Stimulated activated CD4-positive, alpha-beta T cell treated with anti-CD3 and anti-CD28 coated beads, TNF-alpha, amount 100 ng/mL, for 48 hours (primary cell): ENCODE measurements around the gene MCTP1.

Experiments
- DNase-seq, 3 donors: peaks; one replicate each; pipeline ENCODE4 v3.0.0-alpha.2; 2020; ENCODE audit warnings: low read depth in 3 of 3

Gene MCTP1

DNA sequence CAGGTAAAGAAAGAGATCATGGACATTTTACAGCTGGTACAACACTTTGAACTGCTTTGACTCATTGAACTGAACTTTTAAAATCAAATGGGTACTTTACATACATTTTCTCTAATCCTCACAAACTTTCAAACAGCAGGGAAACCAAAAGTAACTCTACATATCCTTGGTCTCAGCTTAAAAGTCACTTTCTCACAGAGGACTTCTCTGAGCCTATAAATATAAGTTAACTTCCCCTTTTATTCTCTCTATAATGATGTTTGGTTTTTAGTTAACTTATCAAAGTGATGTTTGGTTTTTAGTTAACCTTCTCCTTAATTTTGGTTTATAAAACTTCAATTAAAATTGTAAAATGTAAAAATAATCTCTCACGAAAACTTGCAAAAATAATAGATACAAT, 209.8 kb downstream of the MCTP1 start:
- DNase-seq: no peak

DNA sequence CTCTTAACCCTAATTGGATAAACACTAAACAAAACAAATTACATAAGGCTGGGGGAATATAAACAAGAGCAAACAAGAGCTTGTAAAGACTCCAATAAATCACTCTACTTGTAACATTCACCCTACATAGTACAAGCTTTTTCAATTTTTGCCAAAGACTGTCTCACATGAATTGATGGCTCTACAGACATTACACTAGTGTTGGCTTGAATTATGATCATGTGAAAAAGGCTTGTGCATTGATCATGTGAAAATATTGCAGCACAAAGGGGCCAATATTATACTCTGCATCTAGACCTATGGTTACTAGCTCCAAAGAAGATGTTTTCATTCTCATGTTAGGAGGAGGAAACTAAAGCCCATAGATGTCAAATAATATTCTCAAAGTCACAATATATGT, 212.6 kb downstream of the MCTP1 start:
- DNase-seq: no peak

DNA sequence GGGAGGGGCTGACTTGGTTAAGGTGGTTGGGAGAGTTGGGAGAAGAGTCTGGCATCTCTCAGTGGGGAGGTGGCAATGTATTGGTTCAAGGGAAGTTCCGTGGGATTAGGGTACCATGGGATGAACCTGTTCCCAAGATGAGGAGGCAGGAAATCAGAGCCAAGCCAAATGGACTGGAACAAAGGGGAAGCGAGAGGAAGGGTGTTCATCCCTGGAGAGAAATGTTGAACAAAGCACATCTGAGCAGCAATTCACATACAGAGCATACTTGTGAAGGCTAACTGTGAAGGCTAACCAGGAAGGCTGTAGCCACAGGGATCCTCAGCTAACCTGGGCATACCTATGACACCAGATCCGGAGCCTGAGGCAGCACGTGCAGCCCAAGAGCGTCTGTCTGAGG, 214.0 kb downstream of the MCTP1 start:
- DNase-seq: no peak

DNA sequence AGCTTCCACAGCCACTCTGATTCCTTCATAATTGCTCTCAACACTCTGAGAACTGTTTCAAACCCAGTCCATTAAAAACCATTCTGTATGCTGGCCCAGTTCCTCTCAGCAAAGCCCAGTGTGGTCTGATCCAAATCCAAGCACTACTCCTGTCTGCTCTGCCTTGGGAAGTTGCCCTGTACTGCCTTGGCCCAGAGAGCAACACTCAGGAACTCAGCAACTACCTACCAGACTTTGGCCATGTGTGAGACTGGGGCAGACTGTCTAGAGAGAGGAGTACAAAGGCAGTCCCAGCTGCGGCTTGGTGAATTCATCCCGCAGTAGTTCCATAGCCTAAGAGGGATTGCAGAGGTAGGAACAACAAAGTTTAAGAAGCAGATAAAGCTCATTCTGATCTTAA, 214.4 kb downstream of the MCTP1 start:
- no peak for DNase-seq

DNA sequence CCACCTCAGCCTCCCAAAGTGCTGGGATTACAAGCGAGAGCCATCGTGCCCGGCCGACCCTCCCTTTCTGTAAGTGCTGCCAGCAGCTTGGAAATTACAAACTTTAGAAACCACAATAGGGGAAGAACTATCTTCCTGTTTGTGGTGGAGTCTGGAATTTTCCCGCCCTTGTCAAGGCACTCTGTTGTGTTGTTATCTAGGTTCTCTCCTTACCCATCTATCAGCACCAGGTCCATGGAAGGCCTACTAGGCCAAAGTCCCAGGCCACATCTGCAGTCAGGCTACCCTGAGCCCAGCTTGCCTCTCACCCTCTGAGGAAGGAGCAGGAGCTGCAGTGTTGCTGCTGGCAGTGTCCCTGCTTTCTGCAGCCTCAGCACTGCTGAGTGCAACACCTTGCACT, 214.9 kb downstream of the MCTP1 start:
- no peak for DNase-seq

DNA sequence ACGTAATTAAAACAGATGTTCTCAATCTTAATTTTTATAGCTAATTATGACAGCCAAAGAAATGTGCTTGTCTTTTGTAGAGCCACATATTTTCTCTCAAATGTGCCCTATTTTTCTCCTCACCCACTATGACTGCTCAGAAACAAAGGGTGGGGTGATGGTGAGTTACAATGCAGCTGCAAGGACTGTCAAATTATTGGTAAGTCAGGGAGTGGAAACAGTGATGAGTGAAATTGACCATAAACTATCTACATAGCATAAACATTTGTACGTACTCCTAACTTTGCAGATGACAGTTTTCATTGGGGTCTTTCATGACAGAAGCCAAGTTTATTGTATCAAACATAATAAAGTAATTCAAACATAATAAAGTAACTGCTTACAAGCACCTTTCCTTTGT, 215.9 kb downstream of the MCTP1 start:
- DNase-seq: no peak

DNA sequence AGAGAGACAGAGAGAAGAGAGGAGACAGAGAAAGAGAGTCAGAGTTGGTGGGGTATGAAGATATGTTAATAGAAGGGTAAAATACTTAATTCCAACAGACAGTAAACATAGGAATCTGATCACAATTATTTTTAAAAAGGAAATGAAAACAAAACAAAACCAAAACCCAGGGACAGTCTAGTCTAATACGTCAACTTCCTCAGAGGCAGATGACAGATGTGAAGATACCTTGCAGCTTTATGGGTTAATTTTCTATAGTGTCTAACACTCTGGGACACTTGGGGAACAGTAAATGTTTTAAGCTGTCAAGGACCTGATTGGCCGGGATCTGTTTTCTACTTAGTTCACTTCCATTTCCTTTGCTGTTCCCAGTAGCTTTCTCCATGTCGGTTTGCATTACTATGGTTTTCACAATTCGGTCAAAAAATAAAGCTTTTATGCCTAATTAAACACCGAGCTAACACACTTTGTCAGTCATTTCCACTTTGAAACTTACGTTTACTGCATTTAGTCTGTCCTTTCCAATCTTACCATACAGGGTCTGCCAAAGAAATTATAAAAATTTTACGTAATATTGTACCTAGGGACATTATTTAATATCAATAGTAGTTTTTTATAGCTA, 216.5 kb downstream of the MCTP1 start:
- no peak for DNase-seq

DNA sequence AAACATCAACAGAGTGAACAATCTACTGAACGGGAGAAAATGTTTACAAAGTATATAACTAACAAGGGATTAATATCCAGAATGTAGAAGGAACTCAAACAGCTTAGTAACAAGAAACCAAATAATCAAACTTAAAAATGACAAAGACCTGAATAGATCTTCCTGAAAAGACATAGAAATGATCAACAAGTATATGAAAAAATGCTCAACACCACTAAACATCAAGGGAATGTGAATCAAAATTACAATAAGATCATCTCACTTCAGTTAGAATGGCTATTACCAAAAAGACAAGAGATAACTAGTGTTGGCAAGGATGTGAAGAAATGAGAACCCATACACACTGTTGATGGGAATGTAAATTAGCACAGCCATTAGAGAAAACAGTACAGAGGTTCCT, 218.8 kb downstream of the MCTP1 start:
- no peak for DNase-seq

DNA sequence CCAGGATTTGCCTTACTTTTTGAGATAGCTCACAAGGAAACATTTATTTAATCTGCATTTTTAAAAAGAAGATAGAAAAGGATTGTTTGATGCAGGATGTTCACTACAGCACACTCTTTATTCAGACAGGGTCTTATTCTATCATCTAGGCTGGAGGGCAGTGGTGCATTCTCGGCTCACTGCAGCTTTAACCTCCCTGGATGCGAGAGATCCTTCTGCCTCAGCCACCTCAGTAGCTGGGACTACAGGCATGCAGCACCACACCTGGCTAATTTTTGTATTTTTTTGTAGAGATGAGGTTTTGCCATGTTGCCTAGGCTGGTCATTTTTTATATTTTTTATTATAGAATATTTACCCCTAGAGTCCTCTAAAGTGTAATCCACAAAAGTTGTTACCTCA, 221.4 kb downstream of the MCTP1 start:
- no peak for DNase-seq

DNA sequence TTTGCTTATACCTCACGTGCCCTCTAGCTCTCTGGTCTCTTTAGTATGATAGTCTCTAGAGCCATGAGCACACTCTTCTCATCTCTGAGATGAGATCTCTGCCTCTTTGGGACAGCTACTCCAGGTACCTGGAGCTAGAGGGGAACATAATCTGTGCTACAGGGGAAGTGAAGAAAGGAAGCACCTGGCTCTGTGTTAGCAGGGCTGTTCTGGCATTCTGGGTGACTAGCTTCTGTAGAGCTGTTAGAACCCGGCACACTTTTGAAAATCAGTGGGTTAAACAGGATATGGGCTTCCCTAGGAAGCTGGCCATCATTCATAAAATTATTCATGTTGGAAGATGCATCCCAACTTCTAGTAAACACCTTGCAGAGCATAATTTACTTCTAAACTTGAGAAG, 224.8 kb downstream of the MCTP1 start:
- no peak for DNase-seq

DNA sequence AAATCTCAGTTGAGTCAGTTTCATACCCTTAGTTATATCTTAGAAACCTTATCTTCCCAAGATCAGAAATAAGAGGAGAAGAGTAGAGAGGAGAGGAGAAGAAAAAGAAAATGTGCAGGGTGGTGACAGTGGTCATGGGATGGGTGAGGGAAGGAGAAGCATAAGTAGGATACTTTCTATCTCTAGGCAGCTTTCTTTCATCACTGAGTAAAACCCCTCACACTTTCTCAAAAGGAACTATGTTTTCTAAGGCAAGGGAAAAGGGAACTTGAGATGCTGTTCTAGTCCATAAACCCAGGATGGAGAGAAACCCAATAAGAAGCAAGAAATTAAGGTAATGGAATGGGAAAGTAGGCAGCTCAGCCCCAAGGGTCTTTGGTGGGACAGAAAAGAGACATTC, 225.3 kb downstream of the MCTP1 start:
- DNase-seq: no peak

DNA sequence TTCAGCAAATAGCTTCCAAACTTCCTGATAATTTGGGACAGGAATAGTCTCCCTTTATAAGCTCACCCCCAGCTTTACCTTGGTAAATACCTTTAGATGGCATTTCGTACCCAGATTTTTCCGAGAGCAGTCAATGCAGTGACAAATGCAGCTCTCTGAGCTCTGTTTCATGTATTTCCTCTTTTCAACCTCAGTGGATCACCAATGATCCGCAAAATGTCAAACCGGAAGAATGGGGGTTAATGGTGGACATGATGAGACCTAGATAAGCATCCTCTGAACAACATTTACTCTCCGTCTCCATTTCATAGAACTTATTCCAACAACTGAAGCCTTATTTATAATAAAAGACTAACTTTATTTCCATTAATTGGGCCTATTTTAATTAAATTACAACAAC, 227.3 kb downstream of the MCTP1 start:
- no peak for DNase-seq

DNA sequence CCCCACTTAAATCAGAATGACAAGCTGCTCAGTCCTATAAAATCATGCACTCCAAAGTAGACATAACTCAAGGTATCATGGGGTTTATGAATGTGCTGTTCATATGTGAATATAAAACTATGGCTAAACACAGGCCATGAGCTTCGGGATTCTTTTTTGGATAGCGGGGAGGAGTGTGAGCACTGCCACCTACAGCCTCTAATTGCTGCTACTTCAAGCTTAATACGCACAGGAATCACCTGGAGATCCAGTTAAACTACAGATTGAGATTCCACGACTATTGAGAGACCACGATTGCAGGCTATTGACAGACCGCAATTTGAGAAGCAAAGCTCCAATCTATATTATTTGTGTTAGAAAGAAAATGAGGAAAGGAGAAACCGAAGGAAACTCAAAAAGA, 231.6 kb downstream of the MCTP1 start:
- no peak for DNase-seq

DNA sequence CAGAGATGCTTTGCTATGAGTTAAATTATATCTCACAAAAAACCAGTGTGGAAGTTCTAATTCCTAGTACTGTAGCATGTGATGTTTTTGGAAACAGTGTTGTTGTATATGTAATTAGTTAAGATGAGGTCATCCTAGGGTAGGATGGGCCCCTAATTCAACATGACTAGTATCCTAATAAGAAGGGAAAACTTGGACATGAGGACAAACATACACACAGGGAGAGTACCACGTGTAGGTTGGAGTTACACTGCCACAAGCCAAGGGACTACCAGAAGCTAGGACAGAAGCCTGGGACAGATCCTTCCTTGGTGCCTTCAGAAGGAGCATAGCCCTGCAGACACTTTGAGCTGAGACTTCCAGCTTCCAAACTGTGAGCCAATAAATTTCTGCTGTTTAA, 234.2 kb downstream of the MCTP1 start:
- DNase-seq: no peak

DNA sequence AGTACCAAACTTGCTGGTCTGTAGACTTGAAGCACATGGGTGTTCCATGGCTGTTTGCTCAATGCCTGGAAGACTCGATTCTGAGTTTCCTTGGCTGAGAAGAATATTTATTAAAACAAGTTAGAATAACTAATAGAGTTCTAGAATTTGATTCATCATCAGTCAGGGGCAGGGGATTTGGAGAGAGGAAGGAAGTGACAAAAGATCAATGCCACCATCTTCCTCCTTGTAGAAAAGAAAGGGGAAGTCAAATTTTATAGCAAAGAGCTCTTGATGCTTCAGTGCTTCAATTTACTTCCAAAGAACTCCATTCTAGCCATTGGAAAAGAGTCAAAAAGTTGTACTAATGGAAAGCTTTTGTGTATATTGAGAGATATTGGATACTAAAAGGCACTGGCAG, 236.3 kb downstream of the MCTP1 start:
- DNase-seq: no peak

DNA sequence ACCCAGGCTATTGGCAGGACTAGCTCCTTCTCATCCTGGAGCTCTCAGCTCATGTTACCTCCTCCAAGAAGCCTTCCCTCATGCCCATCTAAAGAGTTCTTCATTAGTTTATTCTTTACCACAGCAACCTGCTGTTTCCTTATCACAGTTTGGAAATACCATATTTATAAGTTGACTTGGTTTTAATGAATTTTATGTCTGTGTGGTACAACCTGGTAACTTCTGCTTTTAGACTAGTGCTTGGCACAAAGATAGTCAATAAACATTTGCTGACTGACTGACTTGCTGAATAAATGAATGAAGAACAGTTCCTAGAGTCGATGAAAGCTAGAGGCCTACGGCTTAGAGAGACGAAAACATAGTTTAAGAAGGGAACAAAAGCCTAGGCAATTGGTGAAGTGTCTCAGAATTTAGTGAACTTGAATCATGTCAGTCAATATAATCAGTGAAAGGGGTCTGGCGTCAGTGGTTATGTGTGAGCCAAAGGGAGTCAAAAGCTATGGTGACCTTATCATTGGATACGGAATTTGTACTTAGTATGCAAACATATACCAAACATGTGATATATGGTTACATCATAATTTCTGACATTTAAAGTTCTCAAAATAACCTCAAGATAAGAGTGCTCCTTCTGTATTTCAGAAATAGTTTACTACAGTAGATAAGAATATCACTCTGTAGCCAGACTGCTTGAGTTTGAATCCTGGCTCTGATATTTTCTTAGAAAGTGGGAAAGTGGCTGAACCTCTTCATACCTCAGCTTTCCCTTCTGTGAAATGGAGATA, 239.5 kb downstream of the MCTP1 start:
- DNase-seq: no peak

DNA sequence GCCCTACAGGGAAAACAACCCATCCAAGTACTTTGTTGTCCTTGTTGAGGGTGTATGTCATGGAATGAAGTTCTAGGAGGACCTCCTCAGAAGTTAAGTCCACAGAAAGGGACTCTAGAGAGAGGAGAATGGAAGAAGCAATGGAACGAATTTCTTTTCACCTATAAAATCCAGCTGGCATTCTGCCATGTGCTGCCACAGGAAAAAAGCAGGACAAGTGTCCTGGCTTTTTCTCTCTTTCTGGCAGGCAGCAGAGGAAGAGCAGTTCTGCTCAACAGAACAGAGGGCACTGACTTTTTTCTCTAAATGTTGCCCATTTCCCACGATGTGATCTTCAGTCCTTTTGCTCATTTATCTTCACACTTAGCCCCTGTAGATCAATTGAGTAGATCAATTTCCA, 240.8 kb downstream of the MCTP1 start:
- no peak for DNase-seq

DNA sequence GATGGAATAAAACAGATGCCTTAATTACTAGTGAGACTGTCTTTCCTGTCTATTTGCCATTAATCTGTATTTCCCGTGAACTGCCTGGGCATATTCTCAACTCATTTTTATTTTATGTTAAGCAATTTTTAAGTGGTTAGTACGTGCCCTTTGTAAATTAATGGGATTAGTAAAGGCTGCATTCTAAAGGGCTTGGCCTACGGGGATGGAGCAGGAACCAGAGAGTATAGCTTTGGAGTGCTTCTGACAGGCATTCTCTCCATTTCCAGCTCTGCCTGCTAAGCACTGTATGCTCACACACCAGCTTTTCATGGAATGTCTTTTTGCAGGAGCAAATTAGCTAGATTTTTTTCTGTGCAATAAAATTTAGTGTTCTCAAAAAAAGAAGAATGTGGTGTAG, 241.2 kb downstream of the MCTP1 start:
- no peak for DNase-seq

DNA sequence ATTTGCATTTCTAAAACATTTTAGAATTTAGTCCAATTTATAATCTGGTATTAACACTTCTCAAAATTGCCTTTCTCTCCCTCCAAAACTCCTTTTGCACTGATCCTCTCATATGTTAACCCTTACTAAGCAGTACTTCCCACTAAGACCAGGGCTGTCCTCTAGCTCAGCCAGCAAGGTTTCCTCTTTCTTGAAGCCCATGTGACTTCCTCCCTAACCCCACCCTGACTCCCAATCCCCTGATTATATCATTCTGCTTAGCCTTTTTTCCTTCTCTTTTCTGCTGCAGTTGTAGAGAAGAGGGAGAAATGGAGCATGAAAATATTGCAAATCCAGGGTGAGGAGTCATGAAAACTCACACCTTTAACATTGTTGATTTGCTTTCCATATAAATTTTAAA, 241.7 kb downstream of the MCTP1 start:
- DNase-seq: no peak

DNA sequence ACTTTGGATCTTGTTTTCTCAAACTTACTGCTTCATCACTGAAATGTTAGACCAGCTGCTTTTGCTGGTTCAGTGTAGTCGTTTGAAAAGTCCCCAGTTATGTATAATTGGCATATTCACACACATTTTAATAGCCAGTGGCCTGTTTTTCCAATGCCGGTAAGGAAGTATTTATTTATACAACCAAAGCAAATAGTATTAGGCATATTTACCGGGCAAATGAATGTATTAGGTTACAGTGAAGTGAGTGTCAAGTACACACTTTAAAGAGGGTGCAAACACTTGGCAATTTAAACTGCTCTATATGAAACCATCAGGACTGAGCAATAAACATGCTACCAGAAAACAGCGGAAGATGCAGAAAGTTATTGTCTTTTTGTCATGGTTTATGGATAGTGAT, 242.9 kb downstream of the MCTP1 start:
- DNase-seq: no peak

DNA sequence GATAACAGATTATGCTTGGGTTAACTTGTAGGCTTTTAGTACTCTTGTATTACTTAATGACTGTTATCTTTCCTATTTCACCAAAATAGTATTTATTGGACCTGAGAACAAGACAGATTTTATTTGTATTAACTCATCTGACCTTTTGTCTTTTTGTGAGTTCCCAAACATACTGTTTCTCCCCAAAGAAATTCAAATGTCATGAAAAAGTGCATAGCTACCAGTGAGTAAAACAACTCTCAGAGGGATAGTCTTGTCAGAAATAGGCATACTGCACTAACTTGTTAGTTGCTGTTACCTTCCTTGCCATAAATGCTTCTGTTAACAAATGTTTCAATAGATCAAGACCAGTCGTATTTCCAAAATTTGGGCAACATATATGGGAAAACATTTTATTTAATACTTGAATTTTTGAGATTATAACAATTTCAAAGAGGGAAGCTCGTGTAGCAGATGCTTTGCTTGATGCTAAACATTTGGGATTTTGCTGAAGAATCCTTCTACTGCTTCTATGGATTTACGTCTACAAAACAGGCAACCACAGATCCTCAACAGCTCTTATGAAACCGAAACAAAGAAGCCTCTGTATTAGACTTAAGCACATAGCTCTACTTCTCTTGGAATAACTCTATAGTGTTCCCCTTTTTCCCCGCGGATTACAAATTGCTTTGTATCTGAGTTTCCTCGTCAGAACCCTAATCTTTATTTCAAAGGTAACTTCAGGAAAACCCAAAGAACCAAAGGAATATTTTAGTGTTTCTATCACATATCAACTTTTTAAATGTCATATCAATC, 248.8 kb downstream of the MCTP1 start:
- no peak for DNase-seq

DNA sequence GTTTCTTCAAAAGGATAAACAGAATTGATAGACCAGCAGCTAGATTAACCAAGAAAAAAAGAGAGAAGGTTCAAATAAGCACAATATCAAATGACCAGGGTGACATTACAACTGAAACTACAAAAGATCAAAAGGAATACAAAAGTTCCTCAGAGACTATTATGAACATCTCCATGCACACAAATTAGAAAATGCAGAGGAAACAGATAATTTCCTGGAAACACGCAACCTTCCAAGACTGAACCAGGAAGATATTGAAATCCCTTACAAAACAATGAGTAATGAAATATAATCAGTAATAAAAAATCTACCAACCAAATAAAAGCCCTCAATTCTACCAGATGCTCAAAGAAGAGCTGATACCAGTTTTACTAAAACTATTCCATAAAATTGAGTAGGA, 252.1 kb downstream of the MCTP1 start:
- no peak for DNase-seq
